Embryonic facial prominence (tissue), 1 donor: Measurements from ENCODE around the gene PRSS33.

Experiments used
- DNase-seq: peaks from one replicate; pipeline ENCODE4 v3.0.0-alpha.2; 2016; ENCODE audit errors: extremely low spot score

Gene PRSS33

DNA sequence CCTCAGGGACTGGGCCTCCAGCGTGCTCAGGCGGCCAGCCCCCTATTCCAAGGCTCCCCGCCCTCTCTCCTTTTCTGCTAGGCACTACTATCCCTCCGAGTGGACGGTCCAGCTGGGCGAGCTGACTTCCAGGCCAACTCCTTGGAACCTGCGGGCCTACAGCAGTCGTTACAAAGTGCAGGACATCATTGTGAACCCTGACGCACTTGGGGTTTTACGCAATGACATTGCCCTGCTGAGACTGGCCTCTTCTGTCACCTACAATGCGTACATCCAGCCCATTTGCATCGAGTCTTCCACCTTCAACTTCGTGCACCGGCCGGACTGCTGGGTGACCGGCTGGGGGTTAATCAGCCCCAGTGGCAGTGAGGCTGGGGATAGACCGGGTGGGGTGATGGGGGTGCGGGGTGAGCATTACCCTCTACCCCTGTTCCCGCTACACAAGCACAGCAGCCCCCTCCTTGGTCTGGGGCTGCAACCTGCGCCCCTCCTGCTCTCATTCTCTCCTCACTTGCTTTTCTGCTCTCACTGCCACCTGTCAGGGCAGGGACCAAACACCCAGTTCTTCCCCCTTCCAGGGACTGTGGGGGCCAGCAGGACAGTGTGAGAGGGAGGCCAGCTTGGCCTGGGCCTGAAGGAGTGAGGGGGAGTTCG, 12.0 kb upstream of the PRSS33 start:
- no peak for DNase-seq

DNA sequence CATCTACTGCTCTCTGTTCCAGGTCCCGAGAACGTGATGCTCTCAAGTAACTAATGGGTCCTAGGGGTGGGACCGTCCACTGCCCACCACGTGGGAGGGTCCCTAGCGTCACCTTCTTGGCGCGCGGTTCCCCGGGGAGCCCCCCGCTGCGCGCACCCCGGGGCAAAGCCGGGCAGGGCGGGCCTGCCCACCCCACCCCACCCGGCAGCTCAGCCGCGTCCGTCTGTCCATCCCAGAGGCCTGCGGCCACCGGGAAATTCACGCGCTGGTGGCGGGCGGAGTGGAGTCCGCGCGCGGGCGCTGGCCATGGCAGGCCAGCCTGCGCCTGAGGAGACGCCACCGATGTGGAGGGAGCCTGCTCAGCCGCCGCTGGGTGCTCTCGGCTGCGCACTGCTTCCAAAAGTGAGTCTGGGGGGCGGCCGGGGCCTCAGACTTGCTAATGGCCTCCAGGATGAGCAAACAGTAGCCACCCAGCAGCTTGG, 11.4 kb upstream of the PRSS33 start:
- no peak for DNase-seq

DNA sequence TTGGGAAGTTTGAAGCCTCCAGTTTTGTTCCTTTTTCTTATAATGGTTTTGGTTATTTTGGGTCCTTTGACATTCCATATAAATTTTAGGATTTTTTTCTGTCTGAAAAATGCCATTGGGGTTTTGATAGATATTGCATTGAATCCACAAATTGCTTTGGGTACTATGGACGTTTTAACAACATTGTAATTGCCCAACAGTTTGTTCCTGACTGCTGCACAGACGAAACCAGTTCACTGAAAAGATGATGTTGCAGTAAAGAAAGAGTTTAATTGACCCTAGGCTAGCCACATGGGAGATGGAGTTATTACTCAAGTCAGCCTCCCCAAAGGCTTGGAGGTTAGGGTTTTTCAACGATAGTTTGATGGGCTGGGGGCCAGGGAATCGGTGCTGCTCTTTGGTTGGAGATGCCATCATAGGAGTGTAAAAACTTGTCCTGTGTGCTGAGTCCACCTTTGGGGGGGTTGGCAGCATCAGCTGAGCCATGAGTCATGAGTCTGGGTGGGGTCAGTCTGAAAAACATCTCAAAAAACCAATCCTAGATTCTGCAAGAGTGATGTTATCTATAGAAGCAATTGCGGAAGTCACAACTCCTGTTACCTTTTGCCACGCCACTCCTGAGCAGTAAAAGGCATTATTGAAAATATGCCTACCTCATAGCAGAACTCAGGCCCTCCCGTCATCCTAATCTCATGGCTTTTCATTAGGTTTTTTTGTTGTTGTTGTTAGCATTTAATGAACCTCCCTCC, 8.2 kb upstream of the PRSS33 start:
- no peak for DNase-seq

DNA sequence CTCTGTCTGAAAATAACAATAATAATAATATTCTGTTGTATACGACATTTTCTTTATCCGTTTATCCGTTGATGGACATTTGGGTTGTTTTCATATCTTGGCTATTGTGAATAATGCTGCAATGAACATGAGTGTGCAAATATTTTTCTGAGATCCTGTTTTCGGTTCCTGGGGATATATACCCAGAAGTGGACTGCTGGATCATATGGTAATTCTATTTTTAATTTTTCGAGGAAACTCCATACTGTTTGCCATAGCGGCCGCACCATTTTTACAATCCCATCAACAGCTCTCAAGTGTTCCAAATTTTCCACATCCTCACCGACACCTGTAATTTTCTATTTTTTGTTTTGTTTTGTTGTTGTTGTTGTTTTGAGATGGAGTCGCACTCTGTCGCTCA, 5.6 kb upstream of the PRSS33 start:
- DNase-seq, result no peak

GRCh38 chr16:2791174-2791573, 3.8 kb upstream of the PRSS33 start:
- no peak for DNase-seq

DNA sequence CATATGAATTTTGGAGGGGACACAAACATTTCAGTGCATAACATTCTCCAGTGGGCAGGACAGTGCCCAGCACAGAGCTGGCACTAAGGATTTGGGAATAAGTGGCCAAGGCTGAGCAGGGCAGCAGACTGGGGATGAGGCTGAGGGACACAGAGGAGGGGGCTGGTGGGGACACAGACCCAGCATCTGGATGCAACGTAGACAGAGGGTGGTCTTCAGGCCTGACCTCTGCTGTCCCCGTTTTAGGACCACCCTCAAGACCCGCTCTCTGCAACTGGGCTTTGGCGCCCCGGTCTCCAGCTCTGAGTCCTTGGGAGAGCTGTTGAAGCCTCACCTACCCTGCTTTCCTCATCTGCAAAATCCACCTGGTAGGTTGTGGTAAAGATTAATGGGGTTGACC, 3.3 kb upstream of the PRSS33 start:
- no peak for DNase-seq

- DNase-seq, result no peak
These were observed 601 bp upstream of the PRSS33 start for GRCh38 chr16:2787961-2788360.

GRCh38 chr16:2786826-2787151, 571 bp downstream of the PRSS33 start:
- DNase-seq, result no peak

GRCh38 chr16:2786061-2786825, 1.1 kb downstream of the PRSS33 start:
- DNase-seq, result no peak

DNA sequence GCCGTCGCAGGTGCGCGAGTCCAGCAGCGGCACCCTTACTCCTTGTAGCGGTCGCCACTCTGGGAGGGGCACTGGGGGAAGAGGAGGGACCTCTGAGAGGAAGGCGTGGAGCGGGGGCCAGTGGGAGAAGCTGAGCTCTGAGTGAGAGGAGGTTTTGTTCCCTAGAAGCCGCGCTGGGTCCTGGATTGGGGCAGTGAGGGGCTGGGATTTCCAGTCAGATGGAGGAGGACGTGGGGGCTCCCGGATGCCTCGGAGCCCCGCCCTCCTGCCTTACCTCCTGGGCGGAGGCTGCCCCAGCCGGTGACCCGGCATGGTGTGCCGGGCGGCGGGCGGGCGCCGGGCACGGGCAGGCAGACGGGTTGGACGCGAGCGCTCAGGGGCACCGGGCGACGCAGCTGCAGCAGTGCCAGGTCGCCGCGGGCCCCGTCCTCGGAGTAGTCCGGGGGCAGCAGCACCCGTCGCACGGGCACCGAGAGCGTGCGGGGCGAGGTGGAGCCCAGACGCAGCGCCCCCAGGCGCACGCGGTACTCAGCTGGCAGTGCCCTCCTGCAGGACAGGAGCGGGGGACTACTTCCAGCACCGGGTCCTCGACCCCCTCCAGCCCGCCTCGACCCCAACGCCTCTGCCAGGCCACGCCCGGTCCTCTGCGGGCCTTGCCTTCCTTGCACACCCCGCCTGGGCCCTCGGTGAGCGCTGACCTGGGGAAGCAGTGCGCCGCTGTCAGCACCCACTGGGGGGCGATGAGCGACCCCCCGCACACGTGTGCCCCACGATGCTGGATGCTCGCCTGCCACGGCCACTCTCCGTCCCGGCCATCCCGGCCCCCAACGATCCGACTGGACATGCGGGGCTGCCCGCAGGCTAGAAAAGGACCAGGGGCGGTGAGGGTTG, 2.0 kb downstream of the PRSS33 start:
- no peak for DNase-seq

DNA sequence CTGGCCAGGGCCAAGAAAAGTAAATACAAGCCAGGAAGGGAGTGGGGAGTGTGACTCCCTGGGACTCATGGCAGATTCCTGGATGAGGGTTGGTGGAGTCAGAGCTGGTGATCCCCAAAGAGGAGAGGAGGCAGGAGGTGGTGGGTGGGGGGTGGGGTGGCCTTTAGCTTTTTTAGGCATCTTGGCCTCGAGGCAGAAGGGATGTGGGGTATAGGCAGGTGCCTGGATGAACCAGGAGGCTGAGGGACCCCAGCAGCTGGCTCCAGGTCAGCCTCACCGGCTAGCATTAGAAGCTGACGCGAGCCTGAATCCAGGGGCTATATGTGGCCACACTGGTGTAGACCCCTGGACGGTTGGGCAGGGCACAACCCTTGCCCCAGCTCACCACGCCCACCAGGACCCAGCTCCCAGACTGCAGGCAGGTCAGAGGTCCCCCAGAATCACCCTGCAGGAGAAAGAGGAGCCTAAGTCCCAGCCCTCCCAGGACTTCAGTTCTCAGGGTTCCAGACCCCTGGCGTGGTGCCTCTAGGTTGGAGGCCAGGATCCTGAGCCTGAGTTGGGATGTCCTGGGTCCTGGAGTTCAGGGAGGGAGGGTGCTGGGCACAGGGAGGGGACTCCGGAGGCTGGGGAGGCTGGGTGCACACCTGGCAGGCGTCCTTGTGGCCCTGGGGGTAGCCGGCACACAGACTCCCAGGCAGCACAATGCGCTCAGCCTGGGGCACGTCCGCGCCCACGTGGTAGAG, 2.8 kb downstream of the PRSS33 start:
- no peak for DNase-seq

DNA sequence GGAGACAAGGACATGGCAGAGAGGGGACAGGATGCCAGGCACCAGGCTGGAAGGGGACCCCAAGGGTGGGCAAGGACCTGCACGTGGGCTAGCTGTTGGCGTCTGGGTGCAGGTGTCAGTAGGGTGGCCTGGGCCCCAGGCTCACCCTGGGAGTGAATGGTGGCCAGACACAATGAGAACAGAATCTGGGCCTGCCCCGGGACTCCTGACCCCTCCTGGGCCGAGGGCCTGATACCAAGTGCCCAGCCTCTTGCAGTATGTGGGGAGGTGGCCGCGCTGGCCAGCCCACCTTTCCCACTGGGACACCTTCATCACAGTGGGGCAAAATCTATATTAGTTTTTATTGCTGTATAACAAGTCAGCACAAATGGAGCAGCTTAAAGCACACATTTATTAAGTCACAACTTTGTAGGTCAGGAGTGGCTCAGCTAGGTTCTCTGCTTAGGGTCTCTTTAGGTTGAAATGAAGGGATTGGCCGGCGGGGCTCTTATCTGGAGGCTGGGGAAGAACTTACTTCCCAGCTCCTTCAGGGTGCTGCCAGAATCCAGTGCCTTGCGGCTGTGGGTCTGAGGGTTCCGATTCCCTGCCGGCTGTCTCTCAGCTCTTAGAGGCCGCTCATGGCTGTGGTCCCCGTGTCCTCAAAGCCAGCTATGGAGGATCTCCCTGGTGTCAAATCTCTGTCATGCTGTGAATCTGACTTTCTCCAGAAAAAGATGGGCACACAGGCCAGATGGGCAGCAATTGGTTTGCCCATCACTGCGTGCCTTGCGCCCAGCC, 3.6 kb downstream of the PRSS33 start:
- DNase-seq, result no peak

- no peak for DNase-seq
These were observed 4.6 kb downstream of the PRSS33 start for GRCh38 chr16:2782583-2783351.

- DNase-seq, result no peak
These were observed 7.1 kb downstream of the PRSS33 start for GRCh38 chr16:2779978-2780898.

DNA sequence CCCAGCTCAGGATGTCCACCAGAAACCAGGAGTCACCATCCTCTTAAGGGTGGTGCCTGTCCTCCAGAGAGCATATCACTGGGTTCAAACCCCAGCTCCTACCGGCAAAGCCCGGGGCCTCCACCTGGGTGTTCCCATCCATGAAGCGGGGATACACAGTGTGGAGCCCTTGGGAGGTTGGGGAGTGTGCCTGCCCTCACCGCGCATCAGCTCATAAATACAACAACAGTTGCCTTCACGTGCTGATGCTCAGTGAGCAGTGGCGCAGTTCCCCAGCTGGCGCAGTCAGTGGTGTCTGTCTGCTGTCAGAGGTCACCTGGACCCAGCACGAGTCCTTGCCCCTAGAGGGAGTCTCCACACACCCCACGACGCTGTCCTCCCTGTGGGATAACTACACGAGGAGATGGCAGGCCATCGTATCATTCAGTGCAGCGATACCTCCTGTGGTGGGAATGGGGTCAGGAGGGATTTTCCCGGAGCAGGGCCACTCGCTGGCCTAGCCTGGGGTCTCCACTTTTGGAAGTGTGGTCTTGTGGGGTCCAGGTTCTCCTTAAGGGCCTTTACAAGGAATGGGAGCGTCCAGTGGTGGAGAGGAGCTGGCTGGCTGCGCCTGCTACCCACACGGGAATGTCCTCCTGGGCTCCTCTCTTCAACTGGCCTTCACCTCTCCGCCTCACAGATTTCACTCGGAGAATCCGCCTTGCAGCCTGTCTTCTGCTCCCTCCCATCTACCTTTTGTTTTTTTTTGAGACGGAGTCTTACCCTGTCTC, 8.0 kb downstream of the PRSS33 start:
- DNase-seq, result no peak

GRCh38 chr16:2778630-2778958, 8.8 kb downstream of the PRSS33 start:
- DNase-seq, result no peak

DNA sequence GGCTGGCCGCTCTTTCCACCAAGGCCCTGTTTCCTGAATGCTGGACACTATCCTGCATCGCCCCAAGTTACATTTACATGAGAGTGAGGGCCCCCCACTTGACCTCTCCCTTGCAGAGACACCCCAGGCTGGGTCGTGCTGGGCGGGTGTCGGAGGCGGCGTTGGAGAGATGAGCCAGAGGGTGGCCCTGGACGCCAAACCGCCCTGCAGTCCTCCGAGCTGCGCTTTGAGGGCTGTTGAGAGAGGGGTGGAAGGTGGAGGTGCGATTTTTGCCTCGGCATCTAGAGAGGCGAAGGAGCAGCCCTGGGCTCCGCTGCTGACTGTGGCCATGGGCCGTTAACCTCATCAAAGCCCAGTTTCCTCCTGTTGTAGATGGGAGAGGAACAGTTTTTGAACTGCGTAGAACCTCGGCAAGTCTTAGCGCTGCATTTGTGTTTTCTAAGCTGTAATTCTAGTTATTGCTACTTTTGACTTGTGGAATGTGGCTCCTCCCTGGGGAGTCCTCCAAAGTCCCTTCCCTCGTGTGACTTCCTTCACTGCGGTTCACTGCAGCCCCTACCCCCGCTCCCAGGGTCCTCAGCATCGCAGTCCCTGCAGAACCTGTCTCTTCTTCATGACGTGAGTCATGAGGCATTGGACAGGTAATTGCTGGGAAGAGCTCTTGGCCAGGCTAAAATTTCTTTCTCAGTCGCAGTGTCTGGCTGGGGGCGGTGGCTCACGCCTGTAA, 9.3 kb downstream of the PRSS33 start:
- DNase-seq, result no peak
